HG02884 (cell line): ENCODE measurements around the gene GPANK1.
A peak's percentile ranks its signal among the peaks of the same experiment; 100 is the strongest.

Experiments used
- ATAC-seq: cut with Tn5 transposase; IDR thresholded peaks from one replicate; pipeline ENCODE4 v1.9.1; 2021; ENCODE audit warnings: mild to moderate bottlenecking, moderate library complexity; ENCODE audit not compliant: unreplicated experiment

GPANK1 gene

GRCh38 chr6:31691564-31692108 lies 26.8 kb upstream of the GPANK1 start:
- ATAC-seq = no peak

- ATAC-seq = no peak
Observed at GRCh38 chr6:31691078-31691463, 26.3 kb upstream of the GPANK1 start.

DNA sequence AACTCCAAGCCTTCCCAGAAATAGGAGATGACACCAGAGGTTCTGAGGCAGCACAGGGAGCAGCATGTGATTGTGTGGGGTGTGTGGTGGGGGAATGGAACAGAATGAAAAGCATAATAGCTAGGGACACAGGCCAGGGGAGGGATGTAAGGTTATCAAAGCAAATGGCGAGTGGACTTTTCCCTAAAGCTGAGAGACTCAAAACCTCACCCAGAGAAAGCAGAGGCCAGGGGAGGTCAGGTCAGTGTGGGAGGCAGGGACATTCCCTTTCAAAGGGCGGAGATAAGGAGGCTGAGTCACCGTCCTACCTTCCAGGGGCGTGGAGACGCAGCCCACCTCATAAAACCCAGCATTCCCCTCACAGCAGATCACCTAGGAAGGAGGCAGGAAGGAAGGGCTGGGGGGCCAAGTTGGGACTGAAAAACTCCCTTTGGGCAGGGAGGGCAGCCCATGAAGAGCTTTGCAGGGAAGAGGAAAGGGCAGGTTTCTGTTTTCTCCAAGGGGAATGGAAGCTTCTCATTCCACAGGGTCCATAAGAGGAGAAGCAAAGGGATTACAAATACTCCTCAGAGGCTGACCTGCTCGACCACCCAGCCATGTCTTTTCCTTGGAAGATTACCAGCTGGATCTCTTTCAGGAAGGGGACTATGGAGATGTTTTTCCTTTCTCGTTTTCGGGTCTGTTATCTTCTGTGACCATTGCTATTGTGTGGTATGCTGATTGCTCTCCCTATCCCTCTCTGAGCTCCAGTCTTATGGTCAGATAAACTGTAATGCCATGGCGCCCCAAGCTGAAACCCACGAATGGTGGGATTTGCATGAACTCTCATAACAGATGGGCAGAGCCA lies 25.7 kb upstream of the GPANK1 start:
- no peak for ATAC-seq

- ATAC-seq = no peak
Observed at GRCh38 chr6:31689249-31690110, 24.7 kb upstream of the GPANK1 start.

DNA sequence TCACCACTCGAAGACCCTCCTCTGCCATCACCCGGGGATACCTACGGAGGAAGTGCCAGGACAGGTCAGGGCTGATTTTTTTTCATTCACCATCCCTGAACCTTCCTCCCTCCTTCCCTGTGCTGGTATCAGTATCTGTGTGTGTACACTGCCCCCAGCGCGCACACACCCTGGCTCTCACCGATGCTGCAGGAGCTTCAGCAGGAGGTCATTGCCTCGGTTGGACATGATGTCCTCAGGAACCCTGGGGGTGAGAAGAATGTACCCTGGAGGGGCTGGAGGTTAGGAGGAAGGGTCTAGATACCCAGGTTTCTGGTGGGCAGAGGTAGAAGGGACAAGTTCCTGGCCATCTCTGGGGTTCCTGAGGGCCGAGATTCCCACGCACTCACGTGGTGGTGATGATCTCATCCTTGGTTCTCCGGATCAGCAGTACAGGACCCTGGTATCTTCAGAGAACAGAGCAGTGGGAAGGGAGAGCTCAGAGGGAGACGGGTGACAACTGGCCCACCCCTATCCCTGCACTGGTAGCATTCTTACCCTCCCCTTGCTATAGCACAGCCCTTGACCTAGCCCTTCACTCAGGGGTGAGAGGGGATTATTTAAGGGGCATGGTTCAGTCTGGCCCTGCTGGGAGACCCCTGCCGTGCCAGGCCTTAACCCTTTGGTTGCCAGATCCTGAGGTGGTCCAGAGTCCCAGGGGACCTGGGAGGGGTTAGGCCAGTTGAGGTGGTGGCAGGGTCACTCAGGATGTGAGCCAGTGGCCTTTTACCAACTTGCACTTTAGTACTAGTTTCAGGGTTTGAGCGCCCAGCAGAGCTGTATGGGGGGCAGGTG lies 23.3 kb upstream of the GPANK1 start:
- no peak for ATAC-seq

DNA sequence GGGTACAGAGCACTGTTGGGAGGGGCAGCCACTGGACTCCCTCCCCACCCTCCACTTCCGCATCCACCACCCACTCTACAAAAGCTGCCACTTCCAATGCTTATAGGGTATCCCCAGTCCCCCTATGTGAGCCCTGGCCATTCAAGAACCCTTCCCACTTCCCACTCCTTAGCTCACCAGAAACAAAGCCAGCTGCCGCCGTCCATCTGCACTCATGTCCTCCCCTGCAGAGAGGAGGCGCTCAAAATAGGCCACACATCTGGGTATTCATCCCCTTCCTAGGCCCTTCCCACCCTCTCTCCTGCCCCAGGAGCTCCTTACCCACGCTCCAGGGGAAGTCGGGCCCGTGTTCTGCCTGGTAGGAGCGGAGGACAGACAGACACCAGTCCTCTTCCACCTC lies 22.5 kb upstream of the GPANK1 start:
- no peak for ATAC-seq

DNA sequence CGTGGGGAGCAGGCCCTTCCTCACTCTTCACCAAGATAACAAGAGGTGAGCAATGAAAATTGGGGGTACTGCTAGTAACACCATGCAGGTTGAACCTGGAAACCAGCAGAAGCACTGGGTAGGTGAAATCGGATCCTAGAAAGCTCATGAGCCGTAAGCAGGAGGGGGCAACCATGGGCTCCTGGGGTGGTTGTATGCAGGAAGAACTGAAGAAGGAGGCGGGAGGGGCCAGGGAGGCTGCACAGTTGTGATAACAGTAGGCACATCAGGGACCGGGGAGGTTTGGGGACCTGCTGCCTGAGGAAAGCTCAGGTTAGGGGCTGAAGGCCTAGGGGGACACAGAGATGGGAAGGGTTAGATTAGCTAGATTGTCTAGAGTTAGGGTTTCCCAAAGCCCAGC lies 21.7 kb upstream of the GPANK1 start:
- ATAC-seq = no peak

GRCh38 chr6:31683591-31683990 lies 18.8 kb upstream of the GPANK1 start:
- ATAC-seq = no peak

- ATAC-seq = no peak
Observed at GRCh38 chr6:31681135-31681671, 16.4 kb upstream of the GPANK1 start.

- no peak for ATAC-seq
Observed at GRCh38 chr6:31680226-31681134, 15.7 kb upstream of the GPANK1 start, which contains the start of gene LY6G5C. LY6G5C (minus strand) TSS chr6:31681067; CDS start chr6:31680373, 694 bp downstream.

- no peak for ATAC-seq
Observed at GRCh38 chr6:31677955-31678354, 13.2 kb upstream of the GPANK1 start.

GRCh38 chr6:31676904-31677303 lies 12.1 kb upstream of the GPANK1 start:
- no peak for ATAC-seq

GRCh38 chr6:31676322-31676903 lies 11.6 kb upstream of the GPANK1 start:
- no peak for ATAC-seq

DNA sequence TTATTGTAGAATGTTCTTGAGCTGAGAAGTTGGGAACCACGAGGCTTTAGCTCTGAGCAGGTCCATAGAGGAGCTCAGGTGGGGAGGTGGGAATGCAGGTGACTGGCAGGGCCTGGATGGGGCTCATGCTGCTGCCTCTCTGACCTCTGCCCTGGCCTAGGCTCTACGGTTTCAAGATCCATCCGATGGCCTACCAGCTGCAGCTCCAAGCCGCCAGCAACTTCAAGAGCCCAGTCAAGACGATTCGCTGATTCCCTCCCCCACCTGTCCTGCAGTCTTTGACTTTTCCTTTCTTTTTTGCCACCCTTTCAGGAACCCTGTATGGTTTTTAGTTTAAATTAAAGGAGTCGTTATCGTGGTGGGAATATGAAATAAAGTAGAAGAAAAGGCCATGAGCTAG lies 4.9 kb upstream of the GPANK1 start, which contains the start of gene LY6G5B:
LY6G5B (plus strand) TSS at position 301 of the 400 bp plus-strand sequence. CDS start 975 bp downstream, outside the sequence.
- no peak for ATAC-seq

GRCh38 chr6:31666337-31666965 lies 1.7 kb upstream of the GPANK1 start:
- ATAC-seq = no peak

GRCh38 chr6:31665501-31666336 lies 922 bp upstream of the GPANK1 start, which contains the start of gene CSNK2B:
CSNK2B (plus strand) TSS chr6:31666080; CDS start chr6:31666832, 752 bp downstream.
- ATAC-seq = peak; percentile 72
